T-helper 1 cell (primary cell): ENCODE data around the gene PDCD11.
A peak's percentile ranks its signal among the peaks of the same experiment; 100 is the strongest.

Experiments
- DNase-seq, 5 donors: peaks; one replicate each; pipeline ENCODE4 v3.0.0-alpha.2; 2012 to 2020

Gene PDCD11

GRCh38 chr10:103419101-103419500 is 22.7 kb downstream of the PDCD11 start:
- no peak for DNase-seq

- DNase-seq = no peak
These were observed 27.3 kb downstream of the PDCD11 start for GRCh38 chr10:103423748-103424147.

- DNase-seq = no peak
These were observed 31.4 kb downstream of the PDCD11 start for GRCh38 chr10:103427866-103428265.

GRCh38 chr10:103428989-103429643 is 32.7 kb downstream of the PDCD11 start:
- peak in 1 of 5 donors; percentile 24 for DNase-seq

- peak in 1 of 5 donors; percentile 63 for DNase-seq
These were observed 33.2 kb downstream of the PDCD11 start for GRCh38 chr10:103429647-103430046.

- no peak for DNase-seq
These were observed 35.5 kb downstream of the PDCD11 start for GRCh38 chr10:103431902-103432301.

- no peak for DNase-seq
These were observed 37.4 kb downstream of the PDCD11 start for GRCh38 chr10:103433858-103434257.

GRCh38 chr10:103439776-103440175 is 43.4 kb downstream of the PDCD11 start:
- DNase-seq = no peak

GRCh38 chr10:103440416-103440815 is 44.0 kb downstream of the PDCD11 start:
- DNase-seq = no peak

GRCh38 chr10:103441206-103441605 is 44.8 kb downstream of the PDCD11 start:
- no peak for DNase-seq

GRCh38 chr10:103441611-103442010 is 45.2 kb downstream of the PDCD11 start:
- DNase-seq = no peak

- DNase-seq = no peak
These were observed 45.6 kb downstream of the PDCD11 start for GRCh38 chr10:103442031-103442461.

- no peak for DNase-seq
These were observed 47.2 kb downstream of the PDCD11 start for GRCh38 chr10:103443475-103444185.

GRCh38 chr10:103444478-103444877 is 48.1 kb downstream of the PDCD11 start:
- DNase-seq = no peak

- no peak for DNase-seq
These were observed 48.9 kb downstream of the PDCD11 start for GRCh38 chr10:103445366-103445765.

GRCh38 chr10:103445767-103446567 is 49.5 kb downstream of the PDCD11 start:
- no peak for DNase-seq

GRCh38 chr10:103447187-103447586 is 50.8 kb downstream of the PDCD11 start:
- DNase-seq = no peak

- DNase-seq = no peak
These were observed 52.3 kb downstream of the PDCD11 start for GRCh38 chr10:103448746-103449145.

GRCh38 chr10:103449208-103450144 is 53.0 kb downstream of the PDCD11 start:
- no peak for DNase-seq

GRCh38 chr10:103450201-103450695 is 53.8 kb downstream of the PDCD11 start:
- DNase-seq = no peak

- peak; percentile 27 to 68 (median 33) for DNase-seq
These were observed 54.8 kb downstream of the PDCD11 start for GRCh38 chr10:103451091-103451813.
